Activated CD8-positive, alpha-beta memory T cell treated with anti-CD3 and anti-CD28 coated beads, Interleukin-2, amount 10 ng/mL, durations not matched to agents 7 days and 5 days (primary cell): ENCODE measurements around the gene CTDSPL. TPM values are rescaled to one million over a fixed set of nuclear protein-coding genes. Genes with fewer than 3 reads are reported as not detected.
"Not testable (repeated sequence)": the region's sequence is repeated elsewhere in the genome, so short reads cannot be mapped to it uniquely, and the experiment has no call there.

Source experiments
- ATAC-seq: fragments of 150-1000 bp; cut with Tn5 transposase; one replicate; pipeline ENCODE4 v1.10.0; 2021; ENCODE audit warnings: moderate library complexity
- CTCF ChIA-PET: fragments of 350-600 bp; sonication (Branson Sonifier 250); formaldehyde crosslinking; loops from one replicate; lab custom pipeline; 2021; ENCODE audit warnings: antibody characterized with exemption; lab: Charles Lee
- DNase-seq: peaks from one replicate; pipeline ENCODE4 v3.0.0-alpha.2; 2020
- H3K27ac Mint-ChIP-seq: one replicate; pipeline ENCODE4 v1.8.0; 2021; ENCODE audit warnings: mild to moderate bottlenecking, mixed read lengths
- H3K27me3 Mint-ChIP-seq: one replicate; pipeline ENCODE4 v1.8.0; 2021; ENCODE audit warnings: mixed read lengths
- H3K36me3 Mint-ChIP-seq: one replicate; pipeline ENCODE4 v1.8.0; 2021; ENCODE audit warnings: mild to moderate bottlenecking, mixed read lengths
- H3K4me1 Mint-ChIP-seq: one replicate; pipeline ENCODE4 v1.8.0; 2021; ENCODE audit warnings: mixed read lengths
- H3K4me3 Mint-ChIP-seq: one replicate; pipeline ENCODE4 v1.8.0; 2021; ENCODE audit warnings: mild to moderate bottlenecking, moderate library complexity, mixed read lengths
- H3K9me3 Mint-ChIP-seq: one replicate; pipeline ENCODE4 v1.8.0; 2022; ENCODE audit warnings: low read depth, mixed read lengths
- microRNA-seq: library from miRNA; unstranded; fragments of <30 nt; microRNA quantifications from one replicate; pipeline ENCODE4 v1.2.0, GENCODE V29; 2022
- total RNA-seq, 2 experiments: library from RNA; stranded (reverse); gene quantifications; one replicate each; pipeline ENCODE4 v1.2.3, GENCODE V29; 2021

CTDSPL gene
- total RNA-seq, 2 experiments from 2014 or later, result 4.7 to 8.5 TPM

- no peak overlapping the region for H3K4me3 Mint-ChIP-seq
- H3K27me3 Mint-ChIP-seq, result peaks cover 15% of the 10 kb centered on the region
- no peaks in the 10 kb centered on the region for H3K9me3 Mint-ChIP-seq
- H3K27ac Mint-ChIP-seq, result no peak overlapping the region
- peaks cover 29% of the 10 kb centered on the region for H3K4me1 Mint-ChIP-seq
- H3K36me3 Mint-ChIP-seq, result no peaks in the 10 kb centered on the region
- ATAC-seq (no peak), DNase-seq (no peak)
- CTCF ChIA-PET, result interaction anchor here (0.9 to 1.0 kb wide), 2 partner anchors 10 to 31 kb away, joined by 4 read pairs; partner anchors contain the start of gene DLEC1
These were observed 167.1 kb downstream of the CTDSPL start for GRCh38 chr3:38028621-38029361.

- DNase-seq (no peak), ATAC-seq (no peak)
- peaks cover 25% of the 10 kb centered on the region for H3K4me1 Mint-ChIP-seq
- H3K36me3 Mint-ChIP-seq, result no peaks in the 10 kb centered on the region
- H3K27ac Mint-ChIP-seq, result no peak within 1 kb of the TSS
- H3K4me3 Mint-ChIP-seq, result peak within 1 kb of the TSS; percentile 51
- peaks cover 15% of the 10 kb centered on the region for H3K27me3 Mint-ChIP-seq
- CTCF ChIA-PET, result interaction anchor here (0.5 to 1.0 kb wide), 3 partner anchors 9 to 242 kb away, joined by 3 to 4 read pairs (median 4); partner anchors contain the start of gene DLEC1
- H3K9me3 Mint-ChIP-seq, result no peaks in the 10 kb centered on the region
These were observed 167.9 kb downstream of the CTDSPL start, which contains the start of gene PLCD1 for GRCh38 chr3:38029400-38030125. Gene PLCD1, minus strand, starts transcription at chr3:38029642. Its CDS starts 103 bp downstream, at chr3:38029539.

DNA sequence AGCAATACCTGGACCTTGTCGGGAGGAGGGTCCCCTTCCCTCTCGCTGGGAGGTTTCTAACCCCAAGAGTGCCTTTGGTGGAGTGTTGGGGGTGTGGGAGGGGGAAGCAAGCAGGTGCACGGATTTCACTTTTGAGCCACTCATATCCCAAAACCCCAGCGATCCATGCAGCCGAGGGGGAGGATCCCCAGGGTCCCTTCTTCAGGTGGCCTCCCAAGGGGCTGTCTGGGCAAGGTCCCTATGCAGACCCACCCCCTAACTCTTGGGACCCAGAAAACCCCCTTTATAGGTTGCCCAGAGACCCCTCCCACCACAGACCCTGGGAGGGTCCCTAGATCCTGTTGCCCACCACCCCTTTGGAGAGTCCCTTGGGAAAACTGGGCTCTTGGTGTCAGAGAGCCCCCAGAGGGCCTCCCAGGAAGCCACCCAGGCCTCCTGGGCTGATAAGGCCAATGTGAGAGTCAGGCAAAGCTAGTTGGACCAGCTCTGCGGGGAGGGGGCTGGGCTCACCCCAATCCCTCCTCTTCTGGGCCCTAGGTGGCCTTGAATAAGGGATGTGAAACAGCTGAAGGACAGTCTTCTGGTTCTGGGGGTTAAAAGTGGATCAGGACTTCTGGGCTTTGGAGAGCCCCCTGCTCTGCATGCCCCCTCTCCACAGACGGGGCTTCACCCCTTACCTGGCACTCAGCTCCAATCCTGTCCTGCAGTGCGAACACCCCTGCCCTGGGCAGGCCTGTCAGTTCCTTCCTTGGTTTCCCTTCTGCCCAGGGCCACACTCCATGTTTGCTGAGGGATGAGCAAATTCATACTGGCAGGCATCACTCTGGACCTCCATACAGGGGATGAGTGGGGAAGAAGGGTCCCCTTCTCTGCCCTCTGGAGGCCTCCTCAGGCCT is 168.7 kb downstream of the CTDSPL start:
- Mint-ChIP-seq H3K27me3 (peaks cover 15% of the 10 kb centered on the region), H3K4me1 (peaks cover 24% of the 10 kb centered on the region), H3K9me3 (no peaks in the 10 kb centered on the region), H3K4me3 (peak overlapping the region; percentile 51), H3K27ac (no peak overlapping the region), H3K36me3 (no peaks in the 10 kb centered on the region)
- no peak for ATAC-seq
- CTCF ChIA-PET, result interaction anchor here (0.5 to 1.5 kb wide), 4 partner anchors 9 to 241 kb away, joined by 3 to 4 read pairs (median 4); partner anchors contain the start of gene DLEC1
- no peak for DNase-seq

DNA sequence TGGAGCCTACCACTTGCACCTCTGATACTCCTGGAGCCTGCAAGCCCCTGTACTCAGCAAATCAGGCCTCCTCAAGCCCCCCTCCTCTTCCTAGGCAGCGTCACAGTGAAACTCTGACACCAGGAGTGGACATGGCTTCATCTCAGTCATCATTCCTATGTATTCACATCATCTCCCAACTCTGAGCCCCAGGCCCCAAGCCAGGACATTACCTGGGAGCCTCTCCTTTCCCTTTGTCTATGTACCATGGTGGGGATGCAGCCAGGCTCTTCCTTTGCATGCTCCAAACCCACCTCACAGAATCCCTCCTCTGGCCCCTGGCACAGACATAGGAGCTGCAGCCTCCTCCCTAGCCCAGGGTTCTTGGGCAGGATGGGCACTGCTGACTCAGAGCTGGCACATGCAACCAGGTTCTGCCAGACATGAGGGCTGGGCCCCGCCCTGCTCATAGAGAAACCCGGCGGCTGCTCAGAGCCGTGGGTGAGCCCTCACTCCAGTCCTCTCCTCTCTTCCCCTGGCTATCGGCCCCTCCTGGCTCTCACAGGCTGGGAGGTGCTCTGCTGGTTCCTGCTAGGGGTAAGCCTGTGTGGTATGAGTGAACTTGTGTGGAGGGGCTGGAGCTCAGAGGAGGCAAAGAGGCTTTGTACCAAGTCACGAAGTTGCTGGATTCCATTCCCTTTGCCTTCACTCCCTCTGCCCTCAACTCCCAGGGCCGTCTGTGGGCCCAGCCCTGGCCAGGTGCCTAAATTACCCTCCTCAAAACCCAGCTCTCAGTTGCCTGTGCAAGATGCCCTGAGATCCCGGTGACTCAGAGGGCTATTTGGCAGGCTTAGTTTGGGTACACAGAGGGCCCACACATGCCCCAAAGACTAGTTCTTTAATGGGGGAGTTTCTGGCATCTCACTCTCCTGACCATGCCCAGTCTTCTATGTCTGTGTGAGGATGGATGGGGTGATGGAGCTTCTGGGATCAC is 169.6 kb downstream of the CTDSPL start:
- Mint-ChIP-seq H3K27ac (peak overlapping the region; percentile 56), H3K4me1 (peaks cover 18% of the 10 kb centered on the region), H3K27me3 (peaks cover 15% of the 10 kb centered on the region), H3K4me3 (no peak overlapping the region), H3K9me3 (no peaks in the 10 kb centered on the region), H3K36me3 (no peaks in the 10 kb centered on the region)
- CTCF ChIA-PET, result interaction anchor here (1.2 to 1.5 kb wide), 2 partner anchors 34 to 57 kb away, joined by 3 to 4 read pairs; no protein-coding TSS in a partner anchor
- DNase-seq (peak; percentile 60), ATAC-seq (peak; percentile 67)

DNA sequence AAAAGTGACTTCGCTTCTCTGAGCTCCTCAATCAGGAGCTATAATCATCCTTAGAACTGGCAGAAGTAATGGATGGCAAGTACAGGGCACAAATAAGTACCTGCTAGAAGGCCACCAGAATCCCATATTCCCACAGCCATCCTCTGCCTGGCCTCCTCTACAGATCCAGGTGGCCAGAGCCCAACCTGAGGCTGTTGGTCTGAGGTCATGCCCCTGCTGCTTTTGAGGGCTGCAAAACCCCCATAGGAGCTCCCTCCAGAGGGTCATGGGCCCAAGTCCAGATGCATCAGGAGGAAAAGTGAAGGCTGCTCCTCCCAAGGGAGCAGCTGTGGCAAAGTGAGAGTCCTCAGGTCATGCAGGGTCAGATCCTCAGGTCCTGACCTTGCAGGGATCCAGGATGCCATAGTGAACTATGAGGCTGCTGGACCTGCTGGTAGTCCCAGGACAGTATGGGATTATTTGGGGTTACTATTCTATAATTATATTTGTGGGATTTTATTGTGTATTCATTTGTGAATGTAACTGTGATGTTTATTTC is 170.7 kb downstream of the CTDSPL start:
- H3K4me3 Mint-ChIP-seq, result no peak overlapping the region

GRCh38 chr3:38033586-38033985 is 171.9 kb downstream of the CTDSPL start:
- H3K4me1 Mint-ChIP-seq, result peaks cover 29% of the 10 kb centered on the region
- CTCF ChIA-PET, result interaction anchor here (0.7 to 3.5 kb wide), 2 partner anchors 30 to 166 kb away, joined by 3 to 10 read pairs; no protein-coding TSS in a partner anchor
- not testable (repeated sequence) for ATAC-seq, H3K27ac Mint-ChIP-seq, DNase-seq, H3K4me3 Mint-ChIP-seq, H3K36me3 Mint-ChIP-seq, H3K27me3 Mint-ChIP-seq, H3K9me3 Mint-ChIP-seq

More for the DNA sequence above, 170.7 kb downstream of the CTDSPL start:
- no peak for ATAC-seq
- no peak overlapping the region for H3K27ac Mint-ChIP-seq
- peaks cover 18% of the 10 kb centered on the region for H3K4me1 Mint-ChIP-seq
- peaks cover 15% of the 10 kb centered on the region for H3K27me3 Mint-ChIP-seq
- DNase-seq, result no peak
- H3K9me3 Mint-ChIP-seq, result no peaks in the 10 kb centered on the region
- no peaks in the 10 kb centered on the region for H3K36me3 Mint-ChIP-seq
- CTCF ChIA-PET, result interaction anchor here (3.5 kb wide), 1 partner anchor 29 kb away, joined by 10 read pairs; no protein-coding TSS in a partner anchor

Small RNAs within 50 kb of the gene (microRNA-seq; reads per million reads assigned to microRNA genes)
- 2.1 reads per million for gene MIR26A1

Other genes with a start within 250 kb of the CTDSPL start
- 10 to 100 TPM; 15.4 to 18.3 TPM for gene VILL, start 128.9 kb downstream of the CTDSPL start, total RNA-seq
- gene PLCD1, start 167.8 kb downstream of the CTDSPL start, total RNA-seq, result 10 to 100 TPM; 12.3 to 20.6 TPM
- gene DLEC1, start 177.3 kb downstream of the CTDSPL start, total RNA-seq, result 1 to 10 TPM in 1 of 2 experiments, under 1 TPM in 1; 0.26 to 1.1 TPM